HCT116 (cell line): ENCODE data around the gene BCL2L13. TPM values are rescaled to one million over a fixed set of nuclear protein-coding genes. Genes with fewer than 3 reads are reported as not detected.

ENCODE experiments used
- microRNA-seq: library from miRNA; unstranded; fragments of <30 nt; microRNA quantifications from one replicate; pipeline ENCODE4, GENCODE V29; 2016; ENCODE audit warnings: borderline number of aligned reads
- total RNA-seq: library from RNA; stranded (reverse); gene quantifications from one replicate; pipeline ENCODE4 v1.2.1, GENCODE V29; 2021; ENCODE audit not compliant: unreplicated experiment

Gene BCL2L13
- total RNA-seq, 1 experiment from 2014 or later, result 38.6 TPM

Small RNA genes within 50 kb of the gene (microRNA-seq; reads per million reads assigned to microRNA genes)
- not detected for gene MIR3198-1

Other genes starting within 250 kb of the BCL2L13 start
- not detected for gene SLC25A18, start 75.3 kb upstream of the BCL2L13 start, total RNA-seq
- gene ATP6V1E1, start 10.0 kb upstream of the BCL2L13 start, total RNA-seq, result 107 TPM
- gene BID, start 135.7 kb downstream of the BCL2L13 start, total RNA-seq, result 58.2 TPM